Left ventricle myocardium inferior (tissue), 1 donor: ENCODE results near the gene ARHGAP10. TPM values are rescaled to one million over a fixed set of nuclear protein-coding genes. Genes with fewer than 3 reads are reported as not detected.
"Not testable (repeated sequence)": the region's sequence is repeated elsewhere in the genome, so short reads cannot be mapped to it uniquely, and the experiment has no call there.

Experiments
- DNase-seq: peaks from one replicate; pipeline ENCODE4 v3.0.0-alpha.2; 2020
- H3K27ac ChIP-seq: fragments of 200-600 bp; replicated peaks from 2 replicates; pipeline ENCODE4 v1.8.0; 2021
- H3K27me3 ChIP-seq: fragments of 200-600 bp; 2 replicates; pipeline ENCODE4 v1.8.0; 2021; ENCODE audit warnings: low read depth
- H3K36me3 ChIP-seq: fragments of 200-600 bp; 2 replicates; pipeline ENCODE4 v1.8.0; 2021
- H3K4me1 ChIP-seq: fragments of 200-600 bp; 2 replicates; pipeline ENCODE4 v1.8.0; 2021
- H3K4me3 ChIP-seq: fragments of 200-600 bp; 2 replicates; pipeline ENCODE4 v1.8.0; 2021; ENCODE audit warnings: mild to moderate bottlenecking, moderate library complexity
- H3K9me3 ChIP-seq: fragments of 200-600 bp; replicated peaks from 2 replicates; pipeline ENCODE4 v1.8.0; 2021
- intact Hi-C: fragments of 100-400 bp; cut with micrococcal nuclease; formaldehyde crosslinking; loops from one replicate; pipeline ENCODE4 v1.11.0; 2022
- total RNA-seq: library from RNA; stranded (reverse); fragmentation: NEBNext Ultra II Directional; extraction: Animal tissue kit (Norgen Biotek cat#: 25700); gene quantifications from one replicate; pipeline ENCODE4 v1.2.1, GENCODE V29; 2021
- TF ChIP-seq, protein P1 (sequence below): fragments of 200-600 bp; IDR thresholded peaks from 2 replicates; pipeline ENCODE4 v1.8.0; 2021; ENCODE audit warnings: antibody characterized with exemption, mild to moderate bottlenecking, borderline replicate concordance
- donor health status: DM: no; HTN: yes; CAD: no; lungs with severe emphysema.

The ARHGAP10 gene
- total RNA-seq, 1 donor from 2014 or later = 59.7 TPM

DNA sequence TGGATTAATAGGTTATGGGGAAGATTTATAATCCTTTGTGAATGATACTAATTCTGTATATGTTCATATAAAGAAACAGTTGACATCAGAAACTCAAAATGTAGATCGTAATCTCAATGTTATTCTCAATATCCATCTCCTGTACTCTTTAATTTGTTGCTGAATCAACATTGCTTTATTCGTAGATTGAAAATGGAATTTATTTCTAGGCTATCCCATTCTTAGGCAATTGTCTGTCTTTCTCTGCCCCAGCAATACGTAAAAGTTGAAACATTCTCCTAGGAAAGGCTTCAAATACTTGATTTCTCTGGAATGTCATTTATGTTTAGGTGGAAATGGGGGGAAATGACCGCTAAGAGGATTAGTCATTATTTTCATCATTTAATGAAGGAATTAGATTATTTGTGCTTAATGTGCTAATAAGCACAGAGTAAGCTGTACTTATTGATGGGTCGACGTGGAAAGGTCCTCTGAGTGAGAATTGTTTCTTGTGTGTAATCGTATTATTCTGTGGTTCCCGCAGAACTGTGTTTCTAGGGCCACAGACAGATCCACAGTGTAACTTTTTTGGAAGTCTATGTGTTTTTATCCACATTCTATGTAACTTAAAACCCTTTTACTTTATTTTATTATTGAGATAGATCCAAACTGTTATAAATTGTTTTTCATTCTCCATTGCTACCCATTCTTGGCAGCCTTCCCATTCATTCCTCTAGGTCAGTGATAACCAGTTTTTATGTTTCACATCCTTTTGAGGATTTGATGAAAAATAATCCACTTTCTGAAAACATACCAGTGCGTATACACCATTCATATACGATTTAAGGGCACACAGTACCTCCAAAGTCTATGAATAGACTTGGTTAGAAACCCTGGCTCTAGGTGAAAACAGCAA, 262.9 kb downstream of the ARHGAP10 start:
- Histone ChIP-seq H3K9me3 (peaks cover 4% of the 10 kb centered on the region), H3K27ac (peak overlapping the region; percentile 37), H3K4me1 (peaks cover 74% of the 10 kb centered on the region), H3K4me3 (no peak overlapping the region), H3K27me3 (no peaks in the 10 kb centered on the region), H3K36me3 (peaks cover 12% of the 10 kb centered on the region)
- intact Hi-C loops = no loop called here
- no peak for DNase-seq
- TF ChIP-seq, protein P1, sequence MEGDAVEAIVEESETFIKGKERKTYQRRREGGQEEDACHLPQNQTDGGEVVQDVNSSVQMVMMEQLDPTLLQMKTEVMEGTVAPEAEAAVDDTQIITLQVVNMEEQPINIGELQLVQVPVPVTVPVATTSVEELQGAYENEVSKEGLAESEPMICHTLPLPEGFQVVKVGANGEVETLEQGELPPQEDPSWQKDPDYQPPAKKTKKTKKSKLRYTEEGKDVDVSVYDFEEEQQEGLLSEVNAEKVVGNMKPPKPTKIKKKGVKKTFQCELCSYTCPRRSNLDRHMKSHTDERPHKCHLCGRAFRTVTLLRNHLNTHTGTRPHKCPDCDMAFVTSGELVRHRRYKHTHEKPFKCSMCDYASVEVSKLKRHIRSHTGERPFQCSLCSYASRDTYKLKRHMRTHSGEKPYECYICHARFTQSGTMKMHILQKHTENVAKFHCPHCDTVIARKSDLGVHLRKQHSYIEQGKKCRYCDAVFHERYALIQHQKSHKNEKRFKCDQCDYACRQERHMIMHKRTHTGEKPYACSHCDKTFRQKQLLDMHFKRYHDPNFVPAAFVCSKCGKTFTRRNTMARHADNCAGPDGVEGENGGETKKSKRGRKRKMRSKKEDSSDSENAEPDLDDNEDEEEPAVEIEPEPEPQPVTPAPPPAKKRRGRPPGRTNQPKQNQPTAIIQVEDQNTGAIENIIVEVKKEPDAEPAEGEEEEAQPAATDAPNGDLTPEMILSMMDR = no peak

DNA sequence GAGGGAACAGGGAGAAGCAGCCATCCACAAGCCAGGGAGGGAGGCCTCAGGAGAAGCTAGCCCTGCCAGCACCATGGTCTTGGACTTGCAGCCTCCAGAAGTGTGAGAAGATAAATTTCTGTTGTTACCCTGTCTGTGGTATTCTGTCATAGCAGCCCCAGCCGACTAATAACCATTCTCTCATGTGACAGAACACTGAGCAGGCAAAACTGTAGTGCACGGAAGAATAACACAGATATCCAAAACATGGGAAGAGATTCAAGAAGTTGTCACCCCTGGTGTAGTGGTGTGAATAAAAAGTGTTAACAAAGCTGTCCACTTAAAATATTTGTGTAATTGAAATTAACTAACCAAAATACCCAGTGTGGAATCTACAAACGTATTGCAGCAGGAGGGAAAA, 265.0 kb downstream of the ARHGAP10 start:
- Histone ChIP-seq H3K4me1 (peaks cover 56% of the 10 kb centered on the region), H3K27me3 (no peaks in the 10 kb centered on the region), H3K36me3 (peaks cover 14% of the 10 kb centered on the region), H3K9me3 (peaks cover 16% of the 10 kb centered on the region), H3K4me3 (no peak overlapping the region), H3K27ac (peak overlapping the region; percentile 53)
- intact Hi-C loops = no loop called here
- DNase-seq = no peak
- TF ChIP-seq, protein P1 = peak; percentile 35

DNA sequence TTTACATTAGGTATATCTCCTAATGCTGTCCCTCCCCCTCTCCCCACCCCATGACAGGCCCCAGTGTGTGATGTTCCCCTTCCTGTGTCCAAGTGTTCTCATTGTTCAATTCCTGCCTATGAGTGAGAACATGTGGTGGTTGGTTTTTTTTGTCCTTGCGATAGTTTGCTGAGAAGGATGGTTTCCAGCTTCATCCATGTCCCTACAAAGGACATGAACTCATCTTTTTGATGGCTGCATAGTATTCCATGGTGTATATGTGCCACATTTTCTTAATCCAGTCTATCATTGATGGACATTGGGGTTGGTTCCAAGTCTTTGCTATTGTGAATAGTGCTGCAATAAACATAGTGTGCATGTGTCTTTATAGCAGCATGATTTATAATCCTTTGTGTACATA, 268.1 kb downstream of the ARHGAP10 start:
- H3K27ac ChIP-seq, H3K27me3 ChIP-seq, DNase-seq, intact Hi-C loops, H3K4me3 ChIP-seq: not testable (repeated sequence)
- peaks cover 16% of the 10 kb centered on the region for H3K9me3 ChIP-seq
- H3K36me3 ChIP-seq = peaks cover 14% of the 10 kb centered on the region
- peaks cover 37% of the 10 kb centered on the region for H3K4me1 ChIP-seq

DNA sequence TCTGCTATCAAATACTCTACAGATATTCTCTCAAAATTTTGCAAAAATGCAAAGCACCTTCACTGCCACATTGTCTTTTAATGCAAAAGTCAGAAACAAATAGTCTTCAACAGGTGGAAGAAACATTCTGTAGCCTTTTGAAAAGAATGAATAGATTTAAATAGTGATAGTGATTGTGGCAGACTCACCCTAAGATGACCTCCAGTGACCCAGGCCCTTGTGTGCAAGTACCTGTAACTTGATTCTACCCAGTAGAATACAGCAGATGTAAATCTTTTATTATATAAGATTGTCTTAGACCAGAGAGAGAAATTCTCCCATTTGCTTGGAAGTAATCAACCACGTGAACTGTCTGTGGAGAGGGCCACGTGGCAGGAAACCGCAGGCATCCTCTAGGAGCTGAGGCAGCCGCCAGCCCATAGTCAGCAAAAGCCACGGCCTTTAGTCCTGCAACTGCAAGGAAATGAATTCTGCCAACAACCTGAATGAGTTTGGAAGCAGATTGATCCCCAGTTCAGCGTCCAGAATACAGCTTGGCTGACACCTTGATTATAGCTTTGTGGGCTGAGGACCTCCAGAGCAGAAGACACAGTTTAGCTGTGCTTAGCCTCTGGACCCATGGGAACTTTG, 272.5 kb downstream of the ARHGAP10 start:
- Histone ChIP-seq H3K4me1 (peaks cover 49% of the 10 kb centered on the region), H3K27me3 (no peaks in the 10 kb centered on the region), H3K4me3 (no peak overlapping the region), H3K36me3 (peaks cover 5% of the 10 kb centered on the region), H3K27ac (no peak overlapping the region), H3K9me3 (peaks cover 16% of the 10 kb centered on the region)
- peak; percentile 35 for DNase-seq
- intact Hi-C loops = no loop called here
- TF ChIP-seq, protein P1 = no peak

DNA sequence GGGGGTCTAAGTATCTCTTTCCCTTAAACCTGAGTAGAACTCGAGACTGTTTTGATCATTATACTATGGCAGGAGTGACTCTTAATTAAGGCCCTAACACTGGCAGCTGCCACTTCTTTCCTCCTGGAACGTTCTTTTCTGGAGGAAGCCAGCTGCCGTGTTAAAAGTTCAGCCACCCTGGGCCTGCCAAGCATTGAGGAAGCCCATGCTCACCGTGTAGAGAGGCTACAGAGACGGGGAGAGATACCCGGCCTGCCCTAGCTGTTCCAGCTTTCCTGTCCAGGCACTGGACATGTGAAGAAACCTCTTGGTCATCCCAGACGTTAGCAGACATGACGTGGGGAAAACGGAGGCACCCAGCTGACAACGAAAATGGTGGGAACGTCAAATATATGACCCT, 274.1 kb downstream of the ARHGAP10 start:
- Histone ChIP-seq H3K27me3 (no peaks in the 10 kb centered on the region), H3K4me1 (peaks cover 49% of the 10 kb centered on the region), H3K27ac (peak overlapping the region; percentile 41), H3K4me3 (no peak overlapping the region), H3K36me3 (no peaks in the 10 kb centered on the region), H3K9me3 (no peaks in the 10 kb centered on the region)
- DNase-seq = no peak
- TF ChIP-seq, protein P1 = no peak
- intact Hi-C loops = no loop called here

DNA sequence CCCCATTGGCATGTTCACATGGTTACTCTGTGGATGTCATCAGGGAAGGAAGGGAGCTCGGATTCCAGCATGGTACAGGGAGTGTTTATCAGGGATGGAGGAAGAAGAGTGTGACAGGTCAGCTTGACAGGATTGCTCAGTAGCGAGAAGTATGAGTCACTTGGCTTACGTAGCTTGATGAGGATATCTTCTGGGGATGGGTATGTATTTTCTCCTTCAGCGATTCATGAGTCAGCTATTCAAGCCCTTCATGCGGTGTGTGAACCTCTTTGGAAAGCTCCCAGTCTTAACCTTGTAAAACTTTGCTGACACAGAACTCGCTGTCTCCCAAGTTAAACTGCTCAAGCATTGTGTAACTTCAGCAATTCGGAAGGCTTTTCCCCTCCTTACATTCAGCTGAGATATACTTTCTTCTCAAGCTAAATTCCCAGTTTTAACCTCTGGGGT, 275.4 kb downstream of the ARHGAP10 start:
- TF ChIP-seq, protein P1 = no peak
- no peaks in the 10 kb centered on the region for H3K27me3 ChIP-seq
- peak overlapping the region; percentile 41 for H3K27ac ChIP-seq
- no peak for DNase-seq
- no peak overlapping the region for H3K4me3 ChIP-seq
- intact Hi-C loops = no loop called here
- H3K36me3 ChIP-seq = no peaks in the 10 kb centered on the region
- peaks cover 4% of the 10 kb centered on the region for H3K9me3 ChIP-seq
- H3K4me1 ChIP-seq = peaks cover 49% of the 10 kb centered on the region
